CD14-positive monocyte (primary cell): Measurements from ENCODE around the gene PLA2G4D. TPM values are rescaled to one million over a fixed set of nuclear protein-coding genes. Genes with fewer than 3 reads are reported as not detected.

Experiments
- DNase-seq, 3 donors: peaks; one replicate each; pipeline ENCODE4 v3.0.0-alpha.2; 2011 to 2022
- H2AFZ ChIP-seq: 2 replicates; pipeline ENCODE4 v1.6.0; 2012; ENCODE audit warnings: mild to moderate bottlenecking, low read depth, low read length, inconsistent platforms; ENCODE audit not compliant: insufficient read depth, poor library complexity, severe bottlenecking
- H3K27ac ChIP-seq, 2 donors: 1 replicate in 1 of 2; 2 replicates in 1 of 2; pipeline ENCODE4 v1.5.1; 2012 to 2013; ENCODE audit warnings: low read length in 2 of 2, control low read depth in 1 of 2, inconsistent platforms in 1 of 2, low read depth in 1 of 2, mild to moderate bottlenecking in 1 of 2
- H3K27me3 ChIP-seq, 2 donors: one replicate each; pipeline versions ENCODE4 v1.6.0 to v1.6.1; 2011 to 2013; ENCODE audit warnings: low read length in 2 of 2; ENCODE audit not compliant: control insufficient read depth in 2 of 2, insufficient read depth in 2 of 2
- H3K36me3 ChIP-seq, 2 donors: replicated peaks in 1 of 2; 1 replicate in 1 of 2; 2 replicates in 1 of 2; pipeline versions ENCODE4 v1.5.1 to v1.6.1; 2012 to 2013; ENCODE audit warnings: low read length in 2 of 2, control low read depth in 1 of 2, inconsistent platforms in 1 of 2, mild to moderate bottlenecking in 1 of 2; ENCODE audit not compliant: insufficient read depth in 2 of 2, control insufficient read depth in 1 of 2
- H3K4me1 ChIP-seq, 2 donors: 1 replicate in 1 of 2; 2 replicates in 1 of 2; pipeline versions ENCODE4 v1.5.1 to v1.6.1; 2012 to 2013; ENCODE audit warnings: low read length in 2 of 2, control low read depth in 1 of 2, inconsistent platforms in 1 of 2, mild to moderate bottlenecking in 1 of 2, moderate library complexity in 1 of 2; ENCODE audit not compliant: insufficient read depth in 2 of 2, control insufficient read depth in 1 of 2
- H3K4me2 ChIP-seq: replicated peaks from 2 replicates; pipeline ENCODE3; 2012; ENCODE audit warnings: low read length, moderate library complexity, mild to moderate bottlenecking; ENCODE audit not compliant: poor library complexity, severe bottlenecking; ENCODE audit errors: extremely low read depth
- H3K4me3 ChIP-seq, 3 experiments: fragments of 200-600 bp in 1 of 3; sonication (generic) in 1 of 3; replicated peaks in 1 of 3; 1 replicate in 2 of 3; 2 replicates in 1 of 3; pipeline ENCODE4 v1.5.1; 2011 to 2013; ENCODE audit warnings: low read length in 3 of 3, mild to moderate bottlenecking in 3 of 3, control low read depth in 2 of 3, low read depth in 2 of 3, inconsistent platforms in 1 of 3, moderate library complexity in 1 of 3
- H3K79me2 ChIP-seq: 2 replicates; pipeline ENCODE4 v1.6.0; 2012; ENCODE audit warnings: mild to moderate bottlenecking, control low read depth, inconsistent platforms, low read length, moderate library complexity; ENCODE audit not compliant: insufficient read depth
- H3K9ac ChIP-seq: 2 replicates; pipeline ENCODE4 v1.6.0; 2017; ENCODE audit warnings: low read length, mild to moderate bottlenecking; ENCODE audit not compliant: insufficient read depth, poor library complexity, severe bottlenecking
- H3K9me3 ChIP-seq, 2 donors: replicated peaks in 1 of 2; 1 replicate in 1 of 2; 2 replicates in 1 of 2; pipeline versions ENCODE4 v1.5.1 to v1.6.1; 2012 to 2013; ENCODE audit warnings: low read length in 2 of 2, control low read depth in 1 of 2; ENCODE audit not compliant: control insufficient read depth in 1 of 2, insufficient read depth in 1 of 2
- H4K20me1 ChIP-seq: 2 replicates; pipeline ENCODE4 v1.6.0; 2012; ENCODE audit warnings: mild to moderate bottlenecking, low read length, control low read depth, moderate library complexity; ENCODE audit not compliant: insufficient read depth
- H3K27ac Mint-ChIP-seq, 7 donors: one replicate each; pipeline ENCODE4 v1.8.0; 2020; ENCODE audit warnings: mild to moderate bottlenecking in 7 of 7, mixed read lengths in 7 of 7, moderate library complexity in 6 of 7, inconsistent platforms in 2 of 7
- H3K27me3 Mint-ChIP-seq, 3 donors: one replicate each; pipeline ENCODE4 v1.8.0; 2021 to 2022; ENCODE audit warnings: low read depth in 3 of 3, mild to moderate bottlenecking in 3 of 3, mixed read lengths in 3 of 3, moderate library complexity in 3 of 3, inconsistent platforms in 1 of 3
- H3K36me3 Mint-ChIP-seq, 2 donors: one replicate each; pipeline ENCODE4 v1.8.0; 2020; ENCODE audit warnings: mixed read lengths in 2 of 2, inconsistent platforms in 1 of 2, mild to moderate bottlenecking in 1 of 2
- H3K4me1 Mint-ChIP-seq: one replicate; pipeline ENCODE4 v1.8.0; 2020; ENCODE audit warnings: mild to moderate bottlenecking, mixed read lengths
- H3K4me3 Mint-ChIP-seq, 2 donors: one replicate each; pipeline ENCODE4 v1.8.0; 2020; ENCODE audit warnings: mild to moderate bottlenecking in 2 of 2, mixed read lengths in 2 of 2, moderate library complexity in 1 of 2
- H3K9me3 Mint-ChIP-seq, 7 donors: one replicate each; pipeline ENCODE4 v1.8.0; 2020 to 2022; ENCODE audit warnings: mixed read lengths in 7 of 7, mild to moderate bottlenecking in 6 of 7, moderate library complexity in 6 of 7, inconsistent platforms in 2 of 7
- CTCF ChIP-seq: fragments of 200-600 bp; IDR thresholded peaks from one replicate; pipeline ENCODE4 v1.8.0; 2022; ENCODE audit warnings: antibody characterized with exemption, mild to moderate bottlenecking
- WGBS: methylation state at CpG from one replicate; pipeline ENCODE4 v1.1.5; 2013; ENCODE audit warnings: missing lambda C conversion rate; ENCODE audit not compliant: insufficient coverage; 5-methylcytosine and 5-hydroxymethylcytosine counted together
- intact Hi-C, 2 donors: fragments of 100-400 bp; cut with micrococcal nuclease; formaldehyde crosslinking; loops; one replicate each; pipeline versions ENCODE4 v1.15.0 to v1.15.1; 2023
- polyA plus RNA-seq, 3 donors: library from polyadenylated mRNA; depleted of rRNA in 1 of 3; unstranded in 2 of 3; stranded (reverse) in 1 of 3; fragments of 300-500 nt in 2 of 3; fragments of >200 nt in 1 of 3; fragmentation: Illumina TruSeq in 2 of 3; gene quantifications; 1 replicate in 2 of 3; 2 replicates in 1 of 3; pipeline ENCODE4 v1.2.3, GENCODE V29; 2012 to 2021

Gene PLA2G4D
- polyA plus RNA-seq, 3 donors, result not detected

GRCh38 chr15:42053914-42054313 lies 40.4 kb downstream of the PLA2G4D start:
- no peak overlapping the region for H3K4me3 Mint-ChIP-seq
- Histone ChIP-seq H3K4me2 (no peak overlapping the region), H3K27ac (no peak overlapping the region), H3K27me3 (no peaks in the 10 kb centered on the region), H3K9me3 (no peaks in the 10 kb centered on the region), H3K9ac (no peak overlapping the region), H3K4me1 (peaks cover 14 to 15% of the 10 kb centered on the region in 2 donors), H2AFZ (no peak overlapping the region), H3K79me2 (no peaks in the 10 kb centered on the region), H4K20me1 (no peaks in the 10 kb centered on the region), H3K4me3 (no peak overlapping the region), H3K36me3 (no peaks in the 10 kb centered on the region)
- peaks cover 12 to 20% (median 13%) of the 10 kb centered on the region in 3 donors for H3K27me3 Mint-ChIP-seq
- H3K36me3 Mint-ChIP-seq, result peaks cover 0 to 2% of the 10 kb centered on the region in 2 donors
- H3K27ac Mint-ChIP-seq, result no peak overlapping the region
- H3K9me3 Mint-ChIP-seq, result peaks cover 0 to 2% (median 0%) of the 10 kb centered on the region in 7 donors
- TF ChIP-seq CTCF, result no peak
- H3K4me1 Mint-ChIP-seq, result peaks cover 18% of the 10 kb centered on the region
- DNase-seq, result no peak
- intact Hi-C loops, result no loop called here
- no CpG with 5 or more reads among the region's 2 CpGs for WGBS

DNA sequence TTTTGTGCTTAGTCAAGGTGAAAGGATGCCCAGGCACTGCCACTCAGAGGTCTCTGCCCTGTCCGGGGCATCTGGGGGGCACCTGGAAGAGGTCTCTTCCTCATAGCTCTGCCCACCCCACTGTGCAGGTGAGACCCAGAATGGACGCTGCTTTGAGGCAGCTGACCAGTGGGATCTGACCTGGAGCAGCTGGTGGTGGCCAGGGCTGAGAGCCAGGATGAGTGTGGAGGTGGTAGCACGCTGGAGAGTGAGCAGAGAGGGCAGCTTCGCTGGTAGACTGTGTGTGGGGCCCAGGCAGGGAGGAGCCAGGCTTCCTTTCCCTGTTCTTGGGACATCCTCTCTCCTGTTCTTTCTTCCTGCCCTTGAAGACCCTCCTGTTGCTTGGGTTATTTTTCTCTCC lies 41.4 kb downstream of the PLA2G4D start:
- no peak for TF ChIP-seq CTCF
- H3K4me3 ChIP-seq, result no peak overlapping the region
- Mint-ChIP-seq H3K4me3 (no peak overlapping the region), H3K9me3 (peaks cover 0 to 2% (median 0%) of the 10 kb centered on the region in 7 donors), H3K27me3 (peaks cover 12 to 19% (median 12%) of the 10 kb centered on the region in 3 donors), H3K27ac (no peak overlapping the region), H3K36me3 (peaks cover 0 to 2% of the 10 kb centered on the region in 2 donors), H3K4me1 (peaks cover 17% of the 10 kb centered on the region)
- no peak overlapping the region for H2AFZ ChIP-seq
- H3K9ac ChIP-seq, result no peak overlapping the region
- H3K27ac ChIP-seq, result no peak overlapping the region
- H3K27me3 ChIP-seq, result no peaks in the 10 kb centered on the region
- H4K20me1 ChIP-seq, result no peaks in the 10 kb centered on the region
- peaks cover 14 to 15% of the 10 kb centered on the region in 2 donors for H3K4me1 ChIP-seq
- H3K4me2 ChIP-seq, result no peak overlapping the region
- WGBS, result no CpG with 5 or more reads among the region's 4 CpGs
- no peak for DNase-seq
- H3K9me3 ChIP-seq, result no peaks in the 10 kb centered on the region
- no peaks in the 10 kb centered on the region for H3K36me3 ChIP-seq
- intact Hi-C loops, result no loop called here
- no peaks in the 10 kb centered on the region for H3K79me2 ChIP-seq
